ENCODE results near the gene LGR4.
"Not testable (repeated sequence)": the region's sequence is repeated elsewhere in the genome, so short reads cannot be mapped to it uniquely, and the experiment has no call there.

Gene LGR4, protein sequence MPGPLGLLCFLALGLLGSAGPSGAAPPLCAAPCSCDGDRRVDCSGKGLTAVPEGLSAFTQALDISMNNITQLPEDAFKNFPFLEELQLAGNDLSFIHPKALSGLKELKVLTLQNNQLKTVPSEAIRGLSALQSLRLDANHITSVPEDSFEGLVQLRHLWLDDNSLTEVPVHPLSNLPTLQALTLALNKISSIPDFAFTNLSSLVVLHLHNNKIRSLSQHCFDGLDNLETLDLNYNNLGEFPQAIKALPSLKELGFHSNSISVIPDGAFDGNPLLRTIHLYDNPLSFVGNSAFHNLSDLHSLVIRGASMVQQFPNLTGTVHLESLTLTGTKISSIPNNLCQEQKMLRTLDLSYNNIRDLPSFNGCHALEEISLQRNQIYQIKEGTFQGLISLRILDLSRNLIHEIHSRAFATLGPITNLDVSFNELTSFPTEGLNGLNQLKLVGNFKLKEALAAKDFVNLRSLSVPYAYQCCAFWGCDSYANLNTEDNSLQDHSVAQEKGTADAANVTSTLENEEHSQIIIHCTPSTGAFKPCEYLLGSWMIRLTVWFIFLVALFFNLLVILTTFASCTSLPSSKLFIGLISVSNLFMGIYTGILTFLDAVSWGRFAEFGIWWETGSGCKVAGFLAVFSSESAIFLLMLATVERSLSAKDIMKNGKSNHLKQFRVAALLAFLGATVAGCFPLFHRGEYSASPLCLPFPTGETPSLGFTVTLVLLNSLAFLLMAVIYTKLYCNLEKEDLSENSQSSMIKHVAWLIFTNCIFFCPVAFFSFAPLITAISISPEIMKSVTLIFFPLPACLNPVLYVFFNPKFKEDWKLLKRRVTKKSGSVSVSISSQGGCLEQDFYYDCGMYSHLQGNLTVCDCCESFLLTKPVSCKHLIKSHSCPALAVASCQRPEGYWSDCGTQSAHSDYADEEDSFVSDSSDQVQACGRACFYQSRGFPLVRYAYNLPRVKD

GRCh38 chr11:27472398-27473016 lies at the start of gene LGR4:
Gene LGR4 (minus strand): TSS chr11:27472790. CDS start chr11:27472302, 488 bp downstream.
- TF ChIP-seq CTCF (IDR thresholded peaks at IDR 0.05; ENCODE audit: control insufficient read depth, insufficient read depth, low read depth, low read length, missing control alignments): no peak
- peak; percentile 72 for DNase-seq (ENCODE audit: low read depth)
- peak within 1 kb of the TSS; percentile 90 for H3K4me3 ChIP-seq (ENCODE audit: control insufficient read depth, low read depth, low read length)

GRCh38 chr11:27520226-27520625 lies 47.6 kb upstream of the LGR4 start:
- no peak overlapping the region for H3K4me3 ChIP-seq (ENCODE audit: control insufficient read depth, low read depth, low read length)
- TF ChIP-seq CTCF (IDR thresholded peaks at IDR 0.05; ENCODE audit: control insufficient read depth, insufficient read depth, low read depth, low read length, missing control alignments): no peak
- DNase-seq (ENCODE audit: low read depth): no peak

GRCh38 chr11:27518518-27518917 lies 45.9 kb upstream of the LGR4 start:
- DNase-seq (ENCODE audit: low read depth): no peak
- no peak for TF ChIP-seq CTCF (IDR thresholded peaks at IDR 0.05; ENCODE audit: control insufficient read depth, insufficient read depth, low read depth, low read length, missing control alignments)
- H3K4me3 ChIP-seq (ENCODE audit: control insufficient read depth, low read depth, low read length): no peak overlapping the region

DNA sequence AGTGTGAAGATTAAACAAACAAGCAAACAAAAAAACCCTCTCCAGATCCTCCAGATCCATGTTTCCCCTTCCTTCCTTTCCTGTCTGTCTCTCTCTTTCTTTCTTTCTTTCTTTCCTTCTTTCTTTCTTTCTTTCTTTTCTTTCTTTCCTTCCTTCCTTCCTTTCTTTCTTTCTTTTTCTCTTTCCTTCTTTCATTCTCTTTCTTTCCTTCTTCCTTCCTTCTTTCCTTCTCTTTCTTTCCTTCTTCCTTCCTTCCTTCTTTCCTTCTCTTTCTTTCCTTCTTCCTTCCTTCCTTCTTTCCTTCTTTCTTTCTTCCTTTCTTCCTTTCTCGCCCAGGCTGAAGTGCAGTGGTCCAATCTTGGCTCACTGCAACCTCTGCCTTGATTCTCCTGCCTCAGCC lies 44.9 kb upstream of the LGR4 start:
- DNase-seq (ENCODE audit: low read depth); H3K4me3 ChIP-seq (ENCODE audit: control insufficient read depth, low read depth, low read length): not testable (repeated sequence)

GRCh38 chr11:27514558-27514957 lies 42.0 kb upstream of the LGR4 start:
- DNase-seq (ENCODE audit: low read depth): no peak
- TF ChIP-seq CTCF (IDR thresholded peaks at IDR 0.05; ENCODE audit: control insufficient read depth, insufficient read depth, low read depth, low read length, missing control alignments): no peak
- H3K4me3 ChIP-seq (ENCODE audit: control insufficient read depth, low read depth, low read length): no peak overlapping the region

GRCh38 chr11:27514076-27514475 lies 41.5 kb upstream of the LGR4 start:
- no peak overlapping the region for H3K4me3 ChIP-seq (ENCODE audit: control insufficient read depth, low read depth, low read length)
- DNase-seq (ENCODE audit: low read depth): no peak
- TF ChIP-seq CTCF (IDR thresholded peaks at IDR 0.05; ENCODE audit: control insufficient read depth, insufficient read depth, low read depth, low read length, missing control alignments): no peak

All from AG09309 (cell line).